SU-DHL-6 (cell line): ENCODE measurements around the gene DQX1.

Experiments used
- H2AFZ ChIP-seq: fragments of 200-600 bp; sonication (generic); 2 replicates; pipeline ENCODE4 v1.6.1; 2014; ENCODE audit warnings: low read depth, mild to moderate bottlenecking, moderate library complexity, mixed read lengths, antibody characterized with exemption, low read length; ENCODE audit not compliant: severe bottlenecking
- H3F3A ChIP-seq: fragments of 200-600 bp; shearing (Covaris generic); 2 replicates; pipeline ENCODE4 v1.6.0; 2016; ENCODE audit warnings: antibody characterized with exemption, mild to moderate bottlenecking; ENCODE audit not compliant: insufficient read depth
- H3K27ac ChIP-seq: fragments of 200-600 bp; sonication (generic); 2 replicates; pipeline ENCODE4 v1.5.1; 2016; ENCODE audit warnings: low read depth, mild to moderate bottlenecking, low read length, moderate library complexity, mixed read lengths
- H3K27me3 ChIP-seq: fragments of 200-600 bp; sonication (generic), shearing (Covaris generic); 2 replicates; pipeline ENCODE4 v1.6.0; 2014; ENCODE audit warnings: mild to moderate bottlenecking, low read length
- H3K36me3 ChIP-seq: fragments of 200-600 bp; sonication (generic); 2 replicates; pipeline ENCODE4 v1.6.1; 2014; ENCODE audit warnings: mild to moderate bottlenecking, low read length, mixed read lengths
- H3K4me2 ChIP-seq: fragments of 300-600, 200-600 bp; shearing (Covaris generic), sonication (generic); 2 replicates; pipeline ENCODE4 v1.6.0; 2014; ENCODE audit warnings: low read length, low read depth, mild to moderate bottlenecking; ENCODE audit not compliant: poor library complexity, severe bottlenecking
- H3K4me3 ChIP-seq: fragments of 200-600 bp; sonication (generic); 2 replicates; pipeline ENCODE4 v1.5.1; 2014; ENCODE audit warnings: antibody characterized with exemption, low read length, mild to moderate bottlenecking, mixed read lengths; ENCODE audit not compliant: insufficient read depth, poor library complexity, severe bottlenecking
- H3K79me2 ChIP-seq: fragments of 200-600 bp; sonication (generic); 2 replicates; pipeline ENCODE4 v1.6.1; 2014; ENCODE audit warnings: mild to moderate bottlenecking, low read length, moderate library complexity; ENCODE audit not compliant: insufficient read depth
- H3K9ac ChIP-seq: fragments of 200-600 bp; sonication (generic); 2 replicates; pipeline ENCODE4 v1.7.0; 2014; ENCODE audit warnings: mild to moderate bottlenecking, low read length
- H3K9me2 ChIP-seq: fragments of 200-600 bp; sonication (generic); replicated peaks from 2 replicates; pipeline ENCODE4 v1.6.1; 2014; ENCODE audit warnings: low read length; ENCODE audit not compliant: insufficient read depth
- H3K9me3 ChIP-seq: fragments of 200-600 bp; sonication (generic); 2 replicates; pipeline ENCODE4 v1.6.1; 2014; ENCODE audit warnings: low read length, mixed read lengths; ENCODE audit not compliant: insufficient read depth
- H4K20me1 ChIP-seq: fragments of 200-600 bp; sonication (generic); 2 replicates; pipeline ENCODE4 v1.6.1; 2014; ENCODE audit warnings: low read depth, mild to moderate bottlenecking, antibody characterized with exemption, low read length, moderate library complexity, mixed read lengths
- EZH2phosphoT487 ChIP-seq: fragments of 200-600 bp; sonication (generic), shearing (Covaris generic); conservative IDR thresholded peaks from 2 replicates; pipeline ENCODE4 v1.6.1; 2018; ENCODE audit warnings: mild to moderate bottlenecking, antibody characterized with exemption, low read length, moderate library complexity, mixed read lengths
- TF ChIP-seq, protein P1 (sequence below): fragments of 200-600 bp; sonication (generic); IDR thresholded peaks from one replicate; pipeline ENCODE4 v1.5.1; 2017; ENCODE audit warnings: antibody characterized with exemption, mild to moderate bottlenecking, low read length, moderate library complexity; ENCODE audit not compliant: insufficient read depth, poor library complexity, severe bottlenecking

The DQX1 gene

DNA sequence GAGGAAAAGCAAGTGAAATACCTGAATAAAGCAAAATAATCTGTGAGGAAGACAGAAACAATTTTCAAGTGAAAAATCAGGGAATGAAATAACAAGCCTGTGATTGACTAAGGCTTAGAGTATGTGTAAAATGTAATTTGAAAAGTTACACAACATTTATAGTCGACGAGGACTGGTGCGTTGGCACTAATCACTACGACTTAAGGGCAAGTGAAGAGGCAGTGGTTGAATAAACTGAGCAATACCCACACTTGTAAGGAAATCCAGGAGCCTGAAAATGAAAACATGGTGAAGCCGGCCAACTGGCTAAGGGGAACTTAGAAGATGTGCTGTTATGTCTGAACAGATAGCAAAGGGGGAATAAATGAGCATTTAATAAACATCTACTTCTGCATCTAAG is 41.9 kb upstream of the DQX1 start:
- Histone ChIP-seq H3F3A (no peaks in the 10 kb centered on the region), H2AFZ (no peak overlapping the region), H3K4me2 (no peak overlapping the region), H3K9me2 (no peaks in the 10 kb centered on the region), H3K9me3 (no peaks in the 10 kb centered on the region), H3K27ac (no peak overlapping the region), H3K9ac (no peak overlapping the region), H4K20me1 (no peaks in the 10 kb centered on the region), H3K36me3 (no peaks in the 10 kb centered on the region), H3K27me3 (no peaks in the 10 kb centered on the region), H3K4me3 (no peak overlapping the region), H3K79me2 (no peaks in the 10 kb centered on the region)
- TF ChIP-seq EZH2phosphoT487 = no peak
- TF ChIP-seq, protein P1, sequence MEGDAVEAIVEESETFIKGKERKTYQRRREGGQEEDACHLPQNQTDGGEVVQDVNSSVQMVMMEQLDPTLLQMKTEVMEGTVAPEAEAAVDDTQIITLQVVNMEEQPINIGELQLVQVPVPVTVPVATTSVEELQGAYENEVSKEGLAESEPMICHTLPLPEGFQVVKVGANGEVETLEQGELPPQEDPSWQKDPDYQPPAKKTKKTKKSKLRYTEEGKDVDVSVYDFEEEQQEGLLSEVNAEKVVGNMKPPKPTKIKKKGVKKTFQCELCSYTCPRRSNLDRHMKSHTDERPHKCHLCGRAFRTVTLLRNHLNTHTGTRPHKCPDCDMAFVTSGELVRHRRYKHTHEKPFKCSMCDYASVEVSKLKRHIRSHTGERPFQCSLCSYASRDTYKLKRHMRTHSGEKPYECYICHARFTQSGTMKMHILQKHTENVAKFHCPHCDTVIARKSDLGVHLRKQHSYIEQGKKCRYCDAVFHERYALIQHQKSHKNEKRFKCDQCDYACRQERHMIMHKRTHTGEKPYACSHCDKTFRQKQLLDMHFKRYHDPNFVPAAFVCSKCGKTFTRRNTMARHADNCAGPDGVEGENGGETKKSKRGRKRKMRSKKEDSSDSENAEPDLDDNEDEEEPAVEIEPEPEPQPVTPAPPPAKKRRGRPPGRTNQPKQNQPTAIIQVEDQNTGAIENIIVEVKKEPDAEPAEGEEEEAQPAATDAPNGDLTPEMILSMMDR = no peak

DNA sequence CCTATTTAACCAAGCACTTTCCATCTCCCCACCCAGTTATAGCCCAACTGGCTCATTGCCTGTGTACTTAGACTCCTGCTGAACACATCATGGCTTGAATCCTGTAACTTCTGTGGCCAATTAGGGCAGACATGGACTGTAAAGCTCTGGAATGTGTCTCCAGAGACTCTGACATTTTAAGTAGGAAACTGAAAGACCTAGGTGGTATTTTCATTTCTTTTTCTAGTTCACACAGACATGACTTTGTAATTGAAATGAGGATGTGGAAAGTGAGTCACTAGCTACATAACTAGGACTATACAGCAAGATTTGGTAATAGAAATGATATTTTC is 40.7 kb upstream of the DQX1 start:
- Histone ChIP-seq H3K79me2 (no peaks in the 10 kb centered on the region), H3K27ac (no peak overlapping the region), H3F3A (no peaks in the 10 kb centered on the region), H3K9me2 (no peaks in the 10 kb centered on the region), H3K9ac (no peak overlapping the region), H4K20me1 (no peaks in the 10 kb centered on the region), H3K36me3 (no peaks in the 10 kb centered on the region), H2AFZ (no peak overlapping the region), H3K27me3 (no peaks in the 10 kb centered on the region), H3K4me2 (no peak overlapping the region), H3K9me3 (no peaks in the 10 kb centered on the region), H3K4me3 (no peak overlapping the region)
- TF ChIP-seq, protein P1 = no peak
- TF ChIP-seq EZH2phosphoT487 = no peak

DNA sequence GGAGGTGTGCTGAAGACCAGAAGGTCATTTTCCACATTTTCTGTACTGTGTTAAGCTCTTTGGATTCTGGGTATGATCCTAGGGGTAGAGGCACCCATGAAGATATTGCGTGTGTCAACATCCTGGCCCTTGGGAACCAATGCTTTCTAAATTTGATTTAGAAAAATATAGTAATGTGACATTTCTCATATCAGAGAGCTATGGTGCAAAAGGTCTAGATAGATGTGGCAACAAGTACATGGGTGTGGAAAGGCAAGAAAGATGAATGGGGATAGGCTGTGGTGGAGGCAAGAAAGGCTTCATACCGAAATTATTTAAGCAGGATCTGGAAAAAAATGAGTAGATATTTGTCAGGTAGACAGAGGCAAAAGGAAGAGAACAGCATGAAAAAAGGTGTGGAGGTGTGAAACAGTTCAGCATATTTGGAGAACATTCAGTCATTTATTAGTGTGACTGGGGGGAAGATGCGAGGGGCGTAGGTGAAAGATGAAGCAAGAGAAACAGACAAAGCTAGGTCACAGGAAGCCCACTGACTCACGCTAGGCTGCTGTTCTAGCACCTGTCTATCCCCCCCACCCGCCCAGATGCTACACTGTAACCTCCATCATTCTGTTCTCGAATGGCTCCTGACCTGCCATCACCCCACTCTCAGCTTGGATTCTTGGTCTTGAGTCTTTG is 40.2 kb upstream of the DQX1 start:
- no peaks in the 10 kb centered on the region for H3F3A ChIP-seq
- H3K4me3 ChIP-seq = no peak overlapping the region
- no peaks in the 10 kb centered on the region for H4K20me1 ChIP-seq
- no peak overlapping the region for H3K27ac ChIP-seq
- no peaks in the 10 kb centered on the region for H3K36me3 ChIP-seq
- H3K9me2 ChIP-seq = no peaks in the 10 kb centered on the region
- H3K27me3 ChIP-seq = no peaks in the 10 kb centered on the region
- no peaks in the 10 kb centered on the region for H3K9me3 ChIP-seq
- H3K9ac ChIP-seq = no peak overlapping the region
- TF ChIP-seq, protein P1 = no peak
- TF ChIP-seq EZH2phosphoT487 = no peak
- H2AFZ ChIP-seq = no peak overlapping the region
- no peaks in the 10 kb centered on the region for H3K79me2 ChIP-seq
- H3K4me2 ChIP-seq = no peak overlapping the region

DNA sequence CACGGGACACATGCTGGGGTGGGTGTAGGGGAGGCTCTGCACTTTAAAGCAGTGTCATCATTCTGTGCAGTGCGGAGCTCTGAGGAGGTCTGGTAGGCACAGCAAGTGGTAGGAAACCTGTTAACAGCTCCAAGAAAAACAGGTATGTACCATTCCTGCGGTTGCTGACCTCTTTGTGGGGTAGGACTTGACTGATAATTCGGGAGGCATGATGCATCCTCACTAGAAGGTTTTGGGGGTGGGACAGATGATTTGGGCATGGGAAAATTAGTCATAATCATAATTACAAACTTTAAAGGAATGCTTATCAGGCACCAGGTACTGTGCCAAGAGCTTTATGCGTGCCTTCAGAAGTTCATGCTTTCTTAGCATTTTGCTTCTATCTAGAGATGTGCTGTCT is 38.2 kb upstream of the DQX1 start:
- no peaks in the 10 kb centered on the region for H3K9me3 ChIP-seq
- H3K27ac ChIP-seq = no peak overlapping the region
- H2AFZ ChIP-seq = no peak overlapping the region
- no peak overlapping the region for H3K4me3 ChIP-seq
- H4K20me1 ChIP-seq = no peaks in the 10 kb centered on the region
- H3K79me2 ChIP-seq = no peaks in the 10 kb centered on the region
- H3K36me3 ChIP-seq = no peaks in the 10 kb centered on the region
- H3K4me2 ChIP-seq = no peak overlapping the region
- TF ChIP-seq, protein P1 = no peak
- no peak for TF ChIP-seq EZH2phosphoT487
- H3F3A ChIP-seq = no peaks in the 10 kb centered on the region
- no peaks in the 10 kb centered on the region for H3K27me3 ChIP-seq
- no peaks in the 10 kb centered on the region for H3K9me2 ChIP-seq
- H3K9ac ChIP-seq = no peak overlapping the region
